Keratinocyte (primary cell): ENCODE data around the gene EQTN. TPM values are rescaled to one million over a fixed set of nuclear protein-coding genes. Genes with fewer than 3 reads are reported as not detected.

Experiments used
- DNase-seq: peaks from one replicate; pipeline ENCODE4 v3.0.0-alpha.2; 2011; ENCODE audit warnings: low read depth, missing footprints, low spot score
- FAIRE-seq: peaks from 2 replicates; lab custom pipeline; 2011; peaks lifted over from hg19 to GRCh38; lab: Jason Lieb, UNC
- H2AFZ ChIP-seq: 2 replicates; pipeline ENCODE4 v1.6.0; 2012; ENCODE audit warnings: low read length, control low read depth, inconsistent platforms; ENCODE audit not compliant: control insufficient read depth
- H3K27ac ChIP-seq: 2 replicates; pipeline ENCODE4 v1.5.1; 2011; ENCODE audit warnings: low read length; ENCODE audit not compliant: control insufficient read depth, insufficient read depth
- H3K27me3 ChIP-seq: 3 replicates; pipeline ENCODE4 v1.6.0; 2011; ENCODE audit warnings: low read length; ENCODE audit not compliant: control insufficient read depth, insufficient read depth; ENCODE audit errors: extremely low read depth
- H3K36me3 ChIP-seq, 2 experiments: 2 replicates in 1 of 2; 3 replicates in 1 of 2; pipeline ENCODE4 v1.5.1; 2011; ENCODE audit warnings: low read length in 2 of 2, mild to moderate bottlenecking in 1 of 2; ENCODE audit not compliant: control insufficient read depth in 2 of 2, insufficient read depth in 2 of 2; ENCODE audit errors: extremely low read depth in 1 of 2
- H3K4me1 ChIP-seq: 3 replicates; pipeline ENCODE4 v1.5.1; 2011; ENCODE audit warnings: low read length; ENCODE audit not compliant: control insufficient read depth, insufficient read depth; ENCODE audit errors: extremely low read depth
- H3K4me2 ChIP-seq: 3 replicates; pipeline ENCODE4 v1.6.0; 2011; ENCODE audit warnings: low read depth, low read length; ENCODE audit not compliant: control insufficient read depth, insufficient read depth; ENCODE audit errors: extremely low read depth
- H3K4me3 ChIP-seq, 3 experiments: fragments of 200-600 bp in 1 of 3; sonication (generic) in 1 of 3; 2 replicates in 2 of 3; 3 replicates in 1 of 3; pipeline ENCODE4 v1.5.1; 2011 to 2016; ENCODE audit warnings: low read length in 3 of 3, mild to moderate bottlenecking in 3 of 3, control low read depth in 2 of 3, inconsistent platforms in 1 of 3, low read depth in 1 of 3, mixed read lengths in 1 of 3, mixed run types in 1 of 3, moderate library complexity in 1 of 3; ENCODE audit not compliant: control insufficient read depth in 2 of 3, insufficient read depth in 2 of 3; ENCODE audit errors: extremely low read depth in 1 of 3
- H3K79me2 ChIP-seq: 2 replicates; pipeline ENCODE4 v1.6.0; 2012; ENCODE audit warnings: low read length; ENCODE audit not compliant: control insufficient read depth, insufficient read depth
- H3K9ac ChIP-seq: 3 replicates; pipeline ENCODE4 v1.6.0; 2011; ENCODE audit warnings: low read length; ENCODE audit not compliant: control insufficient read depth, insufficient read depth; ENCODE audit errors: extremely low read depth
- H3K9me1 ChIP-seq: 3 replicates; pipeline ENCODE4 v1.6.0; 2011; ENCODE audit warnings: low read length; ENCODE audit not compliant: control insufficient read depth, insufficient read depth; ENCODE audit errors: extremely low read depth
- H3K9me3 ChIP-seq: 2 replicates; pipeline ENCODE4 v1.5.1; 2012; ENCODE audit warnings: low read depth, low read length; ENCODE audit not compliant: control insufficient read depth
- H4K20me1 ChIP-seq: 3 replicates; pipeline ENCODE4 v1.6.0; 2011; ENCODE audit warnings: low read length; ENCODE audit not compliant: control insufficient read depth, insufficient read depth; ENCODE audit errors: extremely low read depth
- EZH2 ChIP-seq: IDR thresholded peaks from one replicate; pipeline ENCODE4 v1.6.1; 2012; ENCODE audit warnings: inconsistent platforms, mild to moderate bottlenecking, low read length, moderate library complexity
- dilution Hi-C: fragments of 300-500 bp; cut with MboI; formaldehyde crosslinking; loops from one replicate; pipeline ENCODE4 v1.7.0; 2020; ENCODE audit warnings: low sequenced_read_pairs; ENCODE audit not compliant: extremely low pct_ligation_motif_present
- polyA plus RNA-seq, 5 experiments: library from polyadenylated mRNA; depleted of rRNA in 3 of 5; stranded (reverse) in 3 of 5; stranded (forward) in 1 of 5; unstranded in 1 of 5; fragments of >200 nt; gene quantifications; 1 replicate in 1 of 5; 2 replicates in 3 of 5; 3 replicates in 1 of 5; pipeline versions ENCODE4 v1.2.1 to v1.2.3, GENCODE V29; 2011 to 2012; ENCODE audit warnings: missing spikeins in 2 of 5, low read depth in 1 of 5, low replicate concordance in 1 of 5
- TF ChIP-seq, protein P1 (sequence below), 3 experiments: IDR thresholded peaks in 1 of 3; conservative IDR thresholded peaks in 1 of 3; optimal IDR thresholded peaks in 1 of 3; 2 replicates in 2 of 3; 3 replicates in 1 of 3; pipeline versions ENCODE3 to v1.5.1; 2011; ENCODE audit warnings: low read length in 3 of 3, mild to moderate bottlenecking in 3 of 3, moderate library complexity in 2 of 3, control low read depth in 1 of 3, inconsistent platforms in 1 of 3; ENCODE audit not compliant: insufficient read depth in 2 of 3; ENCODE audit errors: extremely low read depth in 1 of 3

Gene EQTN
- polyA plus RNA-seq, 1 donor (not counting 4 experiments of a cell fraction or from before 2014, with no cell fraction given) = 0.21 TPM

DNA sequence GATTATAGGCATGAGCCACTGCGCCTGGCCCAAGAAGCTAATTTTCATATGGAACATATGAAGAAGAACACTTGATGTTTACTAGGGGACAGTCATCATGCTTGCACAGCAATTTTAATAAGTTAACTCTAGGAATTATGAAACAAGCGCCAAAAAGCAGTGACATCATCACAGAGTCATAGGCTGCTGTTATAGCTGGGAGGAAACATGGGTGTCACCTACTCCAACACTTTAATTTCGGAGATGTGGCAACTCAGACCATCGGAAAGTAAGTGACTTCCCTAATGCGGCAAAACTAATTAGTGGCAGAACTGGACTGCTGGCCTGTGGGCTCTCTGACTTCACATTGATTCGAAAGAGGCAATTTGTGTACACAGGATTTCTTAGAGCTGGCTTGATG lies 38.1 kb upstream of the EQTN start:
- Histone ChIP-seq H3K36me3 (peaks cover 6 to 9% of the 10 kb centered on the region in 2 experiments), H3K4me1 (peaks cover 14% of the 10 kb centered on the region), H3K79me2 (peaks cover 6% of the 10 kb centered on the region), H3K4me3 (no peak overlapping the region), H3K9me1 (no peaks in the 10 kb centered on the region), H4K20me1 (no peaks in the 10 kb centered on the region), H2AFZ (no peak overlapping the region), H3K9ac (no peak overlapping the region), H3K27me3 (no peaks in the 10 kb centered on the region), H3K27ac (no peak overlapping the region), H3K4me2 (no peak overlapping the region), H3K9me3 (no peaks in the 10 kb centered on the region)
- FAIRE-seq (peak; percentile 52), DNase-seq (no peak)
- TF ChIP-seq EZH2 = no peak
- TF ChIP-seq, protein P1, sequence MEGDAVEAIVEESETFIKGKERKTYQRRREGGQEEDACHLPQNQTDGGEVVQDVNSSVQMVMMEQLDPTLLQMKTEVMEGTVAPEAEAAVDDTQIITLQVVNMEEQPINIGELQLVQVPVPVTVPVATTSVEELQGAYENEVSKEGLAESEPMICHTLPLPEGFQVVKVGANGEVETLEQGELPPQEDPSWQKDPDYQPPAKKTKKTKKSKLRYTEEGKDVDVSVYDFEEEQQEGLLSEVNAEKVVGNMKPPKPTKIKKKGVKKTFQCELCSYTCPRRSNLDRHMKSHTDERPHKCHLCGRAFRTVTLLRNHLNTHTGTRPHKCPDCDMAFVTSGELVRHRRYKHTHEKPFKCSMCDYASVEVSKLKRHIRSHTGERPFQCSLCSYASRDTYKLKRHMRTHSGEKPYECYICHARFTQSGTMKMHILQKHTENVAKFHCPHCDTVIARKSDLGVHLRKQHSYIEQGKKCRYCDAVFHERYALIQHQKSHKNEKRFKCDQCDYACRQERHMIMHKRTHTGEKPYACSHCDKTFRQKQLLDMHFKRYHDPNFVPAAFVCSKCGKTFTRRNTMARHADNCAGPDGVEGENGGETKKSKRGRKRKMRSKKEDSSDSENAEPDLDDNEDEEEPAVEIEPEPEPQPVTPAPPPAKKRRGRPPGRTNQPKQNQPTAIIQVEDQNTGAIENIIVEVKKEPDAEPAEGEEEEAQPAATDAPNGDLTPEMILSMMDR (optimal IDR thresholded peaks at IDR 0.05 in 1 of 3, IDR thresholded peaks at IDR 0.05 in 1 of 3, conservative IDR thresholded peaks at IDR 0.05 in 1 of 3; ENCODE audit: extremely low read depth in 1 of 3, insufficient read depth in 2 of 3, low read length in 3 of 3) = no peak
- dilution Hi-C loops = loop anchor here (25.0 kb wide), 1 partner anchor 202 kb away; the partner anchor contains the start of gene MOB3B

DNA sequence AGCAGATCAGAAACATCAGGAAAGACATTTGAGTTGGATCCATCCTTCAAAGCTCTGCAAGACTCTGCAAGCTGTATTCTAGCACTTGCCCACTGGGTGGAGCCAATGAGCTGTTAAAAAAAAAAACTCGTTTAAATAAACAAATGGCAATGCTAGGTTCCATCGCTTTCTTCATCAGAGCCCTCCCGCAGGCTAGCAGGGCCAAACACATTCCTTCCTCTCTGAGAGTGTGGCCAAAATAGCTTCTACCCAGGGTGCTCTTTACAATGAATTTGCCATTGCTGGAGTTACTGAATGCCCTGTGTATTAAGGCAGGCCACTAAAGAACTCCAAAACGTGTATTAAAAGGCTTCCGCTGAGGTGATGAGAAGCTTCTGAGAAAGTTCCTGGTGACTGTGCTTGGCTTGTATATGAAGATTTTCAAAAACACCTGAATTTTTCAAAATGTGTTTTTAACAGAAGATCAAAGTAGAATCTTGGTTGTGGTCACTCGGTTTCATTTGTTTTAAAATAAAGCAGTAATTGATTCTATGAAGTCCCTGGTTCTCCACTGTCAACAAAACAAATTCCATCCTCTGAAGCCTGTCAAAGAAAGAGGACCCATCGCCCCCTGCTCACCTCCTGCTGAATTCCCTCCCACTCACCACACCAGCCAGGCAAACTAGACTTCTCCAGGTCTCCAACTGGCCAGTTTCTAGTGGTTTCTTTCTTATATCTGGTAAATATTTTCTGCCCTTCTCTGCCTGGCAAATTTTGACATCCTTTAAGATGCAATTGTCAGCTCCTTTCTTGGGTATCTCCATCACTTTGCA lies 36.5 kb upstream of the EQTN start:
- dilution Hi-C loops = loop anchor here (25.0 kb wide), 1 partner anchor 204 kb away; the partner anchor contains the start of gene MOB3B
- TF ChIP-seq EZH2 = no peak
- TF ChIP-seq, protein P1 (optimal IDR thresholded peaks at IDR 0.05 in 1 of 3, IDR thresholded peaks at IDR 0.05 in 1 of 3, conservative IDR thresholded peaks at IDR 0.05 in 1 of 3; ENCODE audit: extremely low read depth in 1 of 3, insufficient read depth in 2 of 3, low read length in 3 of 3) = peak; percentile 48 to 71 (median 63)
- Histone ChIP-seq H3K36me3 (peaks cover 8 to 23% of the 10 kb centered on the region in 2 experiments), H3K27me3 (no peaks in the 10 kb centered on the region), H4K20me1 (no peaks in the 10 kb centered on the region), H3K4me2 (no peak overlapping the region), H3K4me3 (no peak overlapping the region), H3K9me1 (no peaks in the 10 kb centered on the region), H3K9me3 (no peaks in the 10 kb centered on the region), H2AFZ (no peak overlapping the region), H3K4me1 (peaks cover 6% of the 10 kb centered on the region), H3K79me2 (peaks cover 5% of the 10 kb centered on the region), H3K9ac (no peak overlapping the region), H3K27ac (no peak overlapping the region)
- DNase-seq (peak; percentile 42), FAIRE-seq (peak; percentile 86)
